Measurements from ENCODE around the gene TTC12. TPM values are rescaled to one million over a fixed set of nuclear protein-coding genes. Genes with fewer than 3 reads are reported as not detected.
"Not testable (repeated sequence)": the region's sequence is repeated elsewhere in the genome, so short reads cannot be mapped to it uniquely, and the experiment has no call there.

Gene TTC12
- total RNA-seq, 1 donor from 2014 or later, result 6.4 TPM

DNA sequence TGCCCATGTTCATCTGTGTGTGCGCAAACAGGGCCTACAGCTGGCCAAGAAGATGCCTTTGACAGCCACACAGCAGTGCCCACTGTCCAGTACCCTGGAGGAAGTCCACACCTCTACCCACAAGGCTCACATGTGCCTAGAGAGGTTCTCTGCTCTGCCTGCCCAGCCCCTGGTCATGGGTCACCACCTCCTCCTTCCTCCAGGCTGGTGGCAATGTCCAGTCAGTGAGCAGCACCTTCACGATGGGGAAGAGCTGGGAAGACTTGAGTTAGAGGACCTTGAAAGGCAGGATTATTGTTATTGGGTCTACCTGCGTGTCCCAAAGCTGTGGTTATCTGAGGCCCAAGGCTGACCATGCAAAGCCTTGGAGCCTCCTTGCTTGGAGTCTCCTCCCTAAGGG lies 28.4 kb upstream of the TTC12 start:
- no peak for DNase-seq (ENCODE audit: extremely low read depth, low read depth, low spot score)

DNA sequence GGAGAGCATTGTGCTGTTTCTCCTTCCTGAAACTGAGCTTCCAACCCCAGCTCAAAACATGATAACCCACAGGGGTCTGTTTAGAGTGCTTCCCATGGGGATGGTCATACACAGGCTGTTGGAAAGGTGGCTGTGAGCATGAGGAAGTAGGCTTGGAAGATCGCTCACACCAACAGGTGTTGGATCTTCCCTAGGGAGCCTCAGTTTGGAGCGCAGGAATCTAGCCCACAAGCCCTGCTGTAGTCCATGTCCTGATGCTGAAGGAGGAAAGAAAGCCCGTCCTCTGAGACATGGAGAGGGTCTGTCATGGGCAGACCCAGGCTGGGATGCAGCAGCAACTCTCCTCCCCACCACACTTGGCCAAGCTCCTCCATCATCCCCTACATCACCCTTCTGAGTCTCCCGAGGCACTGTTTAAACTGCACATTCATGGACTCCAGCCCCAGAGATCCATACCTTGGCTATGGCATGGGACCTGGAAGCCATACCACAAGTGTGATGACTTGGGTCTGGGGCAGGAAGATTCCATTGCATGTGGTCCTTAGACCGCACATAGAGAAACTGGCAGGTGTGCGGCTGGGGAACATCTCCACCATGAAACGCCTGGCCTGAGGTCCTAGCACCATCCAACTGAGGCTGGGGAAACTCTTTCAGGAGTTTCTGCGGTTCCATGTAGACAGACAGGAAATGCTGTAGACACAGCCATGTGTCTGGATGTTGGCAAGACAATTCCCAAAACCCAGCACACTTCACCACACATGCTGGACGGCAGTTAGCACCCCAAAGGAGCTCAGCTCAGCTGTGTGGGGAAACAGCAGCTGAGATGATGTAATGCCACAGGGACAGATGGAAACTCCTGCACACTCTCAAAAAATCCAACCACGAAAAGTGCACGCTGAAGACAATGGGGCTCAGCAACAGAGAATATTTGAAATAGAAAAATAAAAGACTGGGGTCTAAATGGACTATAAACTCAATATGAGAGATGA lies 27.6 kb upstream of the TTC12 start:
- DNase-seq (ENCODE audit: extremely low read depth, low read depth, low spot score), result no peak

DNA sequence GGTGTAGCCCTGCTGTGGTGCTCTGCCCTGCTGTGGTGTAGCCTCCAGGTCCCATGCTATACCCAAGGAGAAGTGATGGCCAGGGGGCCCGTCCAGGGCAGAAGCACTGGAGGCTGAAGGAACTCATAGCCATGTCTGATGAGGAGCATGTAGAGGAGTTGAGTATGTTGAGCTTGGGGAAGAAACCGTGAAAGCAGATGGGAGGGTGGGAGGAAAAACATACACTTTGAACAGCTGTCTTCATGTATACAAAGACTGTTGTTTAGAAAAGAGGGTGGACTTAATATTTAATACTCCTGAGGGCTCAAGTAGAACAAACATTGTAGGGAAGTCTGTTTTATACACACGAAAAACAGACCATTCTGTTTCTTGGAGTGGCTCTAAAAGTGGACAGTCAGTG lies 26.6 kb upstream of the TTC12 start:
- no peak for DNase-seq (ENCODE audit: extremely low read depth, low read depth, low spot score)

DNA sequence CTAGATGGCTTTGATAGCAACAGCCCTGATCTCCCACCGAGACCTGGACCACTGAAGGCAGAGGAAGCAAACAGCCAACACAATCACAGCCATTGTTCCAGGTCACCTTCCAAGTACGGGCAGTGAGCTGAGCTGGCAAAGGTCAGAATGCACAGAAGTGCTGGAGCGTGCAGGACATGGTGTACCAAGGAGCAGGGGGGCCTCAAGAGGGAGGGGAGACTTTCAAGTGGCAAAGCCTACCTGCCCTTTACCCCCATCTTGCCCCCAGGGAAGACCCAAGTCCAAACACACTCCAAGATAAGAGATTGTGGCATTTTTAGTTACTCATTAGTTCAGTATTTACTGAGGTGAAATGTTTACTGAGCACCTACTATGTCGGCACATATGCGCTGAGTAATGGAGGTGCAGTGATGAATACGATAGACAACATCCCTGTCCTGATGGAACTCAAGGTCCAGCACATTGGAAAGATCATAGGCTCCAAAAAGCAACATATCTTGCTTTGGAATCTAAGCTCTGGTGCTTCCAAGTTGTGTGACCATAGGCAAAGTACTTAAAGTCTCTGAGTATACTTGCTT lies 26.0 kb upstream of the TTC12 start:
- no peak for DNase-seq (ENCODE audit: extremely low read depth, low read depth, low spot score)

DNA sequence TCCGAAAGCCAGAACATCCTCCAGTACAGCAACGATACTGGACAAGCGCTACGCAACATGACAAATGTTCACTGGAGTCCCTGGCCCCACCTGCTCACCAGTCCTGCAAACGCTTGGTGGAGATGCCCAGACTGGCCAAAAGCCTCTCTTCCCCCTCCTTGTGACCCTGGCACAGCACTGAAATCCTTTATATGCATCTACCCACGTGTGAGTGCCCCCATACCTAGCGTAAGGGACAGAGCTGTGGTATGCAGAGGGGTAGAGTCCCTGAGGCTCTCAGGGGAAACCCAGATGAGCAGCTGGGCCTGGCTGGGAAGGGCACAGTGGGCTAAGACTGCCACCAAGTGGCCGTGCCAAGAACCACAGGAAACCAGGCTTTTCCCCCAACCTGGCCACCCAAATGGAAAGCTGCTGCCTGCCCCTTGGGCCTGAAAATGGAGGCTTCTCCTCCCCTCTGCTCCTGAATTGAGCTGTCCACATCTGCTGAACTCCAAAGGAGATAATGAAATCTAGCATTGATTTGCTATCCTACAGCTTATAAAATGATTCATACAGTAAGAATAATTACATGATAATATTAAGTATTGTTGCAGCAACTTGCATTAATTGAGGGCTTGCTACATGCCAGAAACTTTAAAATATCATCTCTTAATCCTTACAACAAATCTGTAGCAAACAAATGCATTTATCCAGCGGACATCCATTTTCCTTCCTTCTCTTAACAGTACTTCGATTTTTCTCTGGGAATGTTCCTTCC lies 24.8 kb upstream of the TTC12 start:
- DNase-seq (ENCODE audit: extremely low read depth, low read depth, low spot score), result no peak

DNA sequence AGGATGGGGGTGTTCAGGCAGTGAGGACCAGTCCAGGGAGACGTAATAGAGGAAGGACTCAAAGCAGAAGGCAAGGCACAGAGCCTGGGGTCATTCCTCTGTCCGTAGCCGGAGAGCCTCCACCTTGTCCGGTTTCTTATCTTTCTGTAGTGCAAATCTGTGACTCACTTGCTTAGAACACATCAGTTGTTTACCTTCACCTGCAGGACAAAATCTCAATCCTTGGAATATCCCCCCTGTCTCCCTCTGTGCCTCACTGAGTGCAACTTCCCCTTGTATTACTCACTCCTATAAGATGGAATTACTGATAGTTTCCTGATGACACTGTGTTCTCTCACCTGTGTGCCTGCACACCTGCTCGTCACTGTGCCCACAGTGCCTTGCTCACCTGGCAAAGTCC lies 20.4 kb upstream of the TTC12 start:
- DNase-seq (ENCODE audit: extremely low read depth, low read depth, low spot score), result no peak

DNA sequence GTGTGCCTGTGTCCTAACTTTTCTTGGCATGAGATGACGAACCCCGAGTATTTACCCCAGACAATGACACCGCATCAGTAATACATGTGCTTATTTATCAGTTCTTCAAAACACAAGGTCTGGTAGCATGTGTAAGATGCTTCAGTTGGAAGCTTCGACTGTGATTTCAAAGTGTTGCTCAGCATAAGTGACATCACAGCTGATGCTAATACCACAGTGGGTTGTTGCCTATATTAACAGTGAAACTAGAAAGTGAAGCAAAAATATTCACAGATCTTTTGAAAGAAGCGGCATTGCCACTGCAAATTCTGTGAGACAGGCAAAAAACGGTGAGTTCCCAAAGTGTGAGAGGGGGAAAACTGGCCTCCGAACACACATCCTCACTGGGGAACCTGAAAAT lies 18.4 kb upstream of the TTC12 start:
- no peak for DNase-seq (ENCODE audit: extremely low read depth, low read depth, low spot score)

DNA sequence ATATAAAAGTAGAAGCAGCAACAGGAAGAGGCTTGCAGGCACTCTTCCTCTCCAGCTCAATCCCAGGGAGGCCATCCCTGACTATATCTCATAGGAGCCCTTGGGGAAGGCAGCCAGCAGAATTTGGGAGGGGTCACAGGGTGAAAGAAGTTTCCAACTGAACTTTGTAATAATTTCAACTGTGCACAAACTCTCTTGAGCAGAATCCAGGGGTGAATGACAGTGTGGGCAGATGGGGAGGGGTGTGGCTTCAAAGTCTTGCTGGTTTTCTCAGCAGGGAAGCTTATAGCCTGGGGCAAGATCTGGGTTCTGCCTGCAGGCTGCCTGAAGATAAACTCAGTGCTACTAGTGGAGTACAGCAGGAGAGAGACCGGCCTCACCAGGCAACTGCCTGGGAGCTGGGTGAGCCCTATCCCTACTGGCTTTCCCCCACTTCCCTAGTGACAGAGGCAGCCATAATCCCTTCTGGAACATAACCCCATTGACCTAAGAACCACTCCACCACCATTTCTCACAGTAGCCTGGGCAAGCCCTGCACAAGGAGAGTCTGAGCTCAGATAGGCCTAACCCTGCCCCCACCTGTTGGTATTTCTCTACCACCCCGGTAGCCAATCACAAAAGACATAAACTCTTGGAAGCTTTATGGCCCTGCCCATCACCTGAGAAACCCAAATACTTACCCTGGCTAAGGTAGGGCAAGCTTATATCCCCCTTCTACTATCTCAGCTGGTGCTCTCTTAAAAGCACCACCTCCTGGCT lies 17.8 kb upstream of the TTC12 start:
- no peak for DNase-seq (ENCODE audit: extremely low read depth, low read depth, low spot score)

DNA sequence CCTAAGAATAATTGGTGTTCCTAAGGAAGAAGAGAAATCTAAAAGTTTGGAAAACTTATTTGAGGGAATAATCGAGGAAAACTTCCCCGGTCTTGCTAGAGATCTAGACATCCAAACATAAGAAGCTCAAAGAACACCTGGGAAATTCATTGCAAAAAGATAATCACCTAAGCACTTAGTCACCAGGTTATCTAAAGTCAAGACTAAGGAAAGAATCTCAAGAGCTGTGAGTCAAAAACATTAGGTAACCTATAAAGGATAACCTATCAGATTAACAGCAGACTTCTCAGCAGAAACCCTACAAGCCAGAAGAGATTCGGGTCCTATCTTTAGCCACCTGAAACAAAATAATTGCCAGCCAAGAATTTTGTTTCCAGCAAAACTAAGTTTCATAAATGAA lies 15.9 kb upstream of the TTC12 start:
- DNase-seq (ENCODE audit: extremely low read depth, low read depth, low spot score), result not testable (repeated sequence)

DNA sequence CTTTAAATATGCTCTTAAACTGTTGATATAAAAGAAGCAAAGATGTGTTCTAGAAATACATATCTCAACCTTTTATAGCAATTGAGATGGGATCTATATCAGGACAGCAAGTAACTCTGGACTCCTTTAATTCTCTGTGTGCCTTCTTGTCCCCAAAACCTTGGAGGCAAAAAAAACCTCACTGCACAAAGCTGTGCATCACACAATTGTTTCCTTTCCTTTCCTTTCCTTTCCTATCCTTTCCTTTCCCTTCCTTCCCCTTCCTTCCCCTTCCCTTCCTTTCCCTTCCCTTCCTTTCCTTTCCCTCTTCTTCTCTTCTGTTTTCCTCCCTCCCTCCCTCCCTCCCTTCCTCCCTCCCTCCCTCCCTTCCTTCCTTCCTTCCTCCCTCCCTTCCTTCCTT lies 9.5 kb upstream of the TTC12 start:
- no peak for DNase-seq (ENCODE audit: extremely low read depth, low read depth, low spot score)

DNA sequence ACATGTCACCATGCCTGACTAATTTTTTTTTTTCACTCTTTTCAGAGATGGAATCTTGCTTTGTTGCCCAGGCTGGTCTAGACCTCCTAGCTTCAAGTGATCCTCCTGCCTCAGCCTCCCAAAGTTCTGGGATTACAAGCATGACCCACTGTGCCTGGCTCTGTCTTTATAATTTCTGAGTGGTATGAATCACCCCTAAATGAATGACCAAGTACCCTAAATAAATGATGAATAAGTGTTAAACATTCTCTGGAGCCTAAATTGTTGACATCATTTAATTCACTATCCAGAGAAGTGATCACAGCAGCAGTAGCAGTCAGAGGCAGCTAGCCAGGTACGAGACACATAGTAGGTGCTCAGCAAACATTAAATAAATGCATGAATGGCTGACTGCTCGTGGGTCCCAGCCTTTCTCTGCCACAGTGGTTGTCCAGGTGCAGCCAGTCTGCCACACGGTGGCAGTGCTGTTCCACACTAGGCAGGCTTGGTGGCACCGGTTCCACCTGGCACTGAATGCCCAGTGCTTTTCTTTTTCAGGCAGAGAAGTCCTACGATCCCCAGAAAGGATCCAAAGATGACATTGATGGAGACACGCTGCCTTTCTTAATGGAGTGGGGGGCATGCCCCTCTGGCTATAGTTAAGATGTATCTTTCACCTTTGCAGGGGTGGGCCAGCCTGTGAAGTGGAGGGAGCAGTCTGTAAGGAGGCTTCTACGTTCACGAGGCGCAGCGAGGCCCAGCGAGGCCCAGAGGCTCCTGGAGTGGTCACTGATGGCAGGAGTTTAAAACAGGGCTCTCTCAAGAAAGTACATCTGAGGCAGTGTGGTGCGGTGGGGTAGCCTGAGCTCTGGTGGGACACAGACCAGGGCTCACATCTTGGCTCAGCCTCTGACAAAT lies 8.7 kb upstream of the TTC12 start:
- DNase-seq (ENCODE audit: extremely low read depth, low read depth, low spot score), result no peak

DNA sequence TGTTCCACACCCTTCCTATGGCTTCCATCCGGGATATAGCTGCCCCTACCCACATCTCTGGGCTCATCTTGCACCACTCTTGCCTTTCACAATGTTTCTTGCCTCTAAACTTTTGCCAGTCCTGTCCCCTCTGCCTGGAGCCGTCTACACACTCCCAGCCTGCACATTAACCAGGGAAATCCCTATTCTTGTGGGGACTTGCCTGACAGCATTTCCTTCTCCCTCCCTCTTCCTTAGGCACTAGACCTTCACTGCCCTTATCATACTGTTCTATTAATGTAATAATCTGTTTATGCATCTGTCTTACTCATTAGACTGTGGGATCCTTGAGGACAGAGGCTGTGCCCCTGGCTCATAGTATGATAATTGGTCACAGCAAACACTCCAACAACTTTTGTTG lies 5.8 kb upstream of the TTC12 start:
- DNase-seq (ENCODE audit: extremely low read depth, low read depth, low spot score), result no peak

DNA sequence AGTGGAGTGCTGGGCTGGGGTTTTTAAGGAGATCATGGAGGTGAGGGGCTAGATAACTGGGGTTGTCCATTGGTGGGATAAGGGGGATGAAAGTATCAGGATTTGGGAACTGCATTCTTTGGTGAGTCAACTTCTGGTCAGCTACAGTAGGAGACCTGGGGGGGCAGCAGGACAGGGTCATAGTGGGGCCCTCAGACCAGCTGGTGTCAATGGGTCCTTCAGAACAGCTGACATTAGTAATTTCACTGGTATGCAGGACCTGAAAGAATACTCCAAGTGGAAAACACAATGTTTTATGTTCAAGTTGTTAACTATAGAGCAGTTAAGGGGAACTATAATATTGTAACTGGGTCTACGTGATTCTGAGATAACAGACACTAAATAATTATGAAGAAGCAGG lies 2.8 kb upstream of the TTC12 start:
- no peak for DNase-seq (ENCODE audit: extremely low read depth, low read depth, low spot score)

DNA sequence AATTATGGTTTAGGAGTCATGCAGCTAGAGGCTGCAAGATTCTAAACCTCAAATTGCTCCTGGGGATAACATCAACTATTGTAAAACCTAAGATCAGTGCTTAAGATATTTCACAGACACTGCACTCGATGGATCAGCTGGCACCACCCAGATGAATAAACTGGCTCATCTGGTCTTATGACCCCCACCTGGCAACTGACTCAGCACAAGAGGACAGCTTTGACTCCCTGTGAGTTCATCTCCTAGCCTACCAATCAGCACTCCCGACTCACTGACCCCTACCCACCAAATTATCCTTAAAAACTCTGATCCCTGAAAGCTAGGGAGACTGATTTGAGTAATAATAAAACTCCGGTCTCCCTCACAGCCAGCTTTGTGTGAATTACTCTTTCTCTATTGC lies 782 bp upstream of the TTC12 start:
- DNase-seq (ENCODE audit: extremely low read depth, low read depth, low spot score), result no peak

DNA sequence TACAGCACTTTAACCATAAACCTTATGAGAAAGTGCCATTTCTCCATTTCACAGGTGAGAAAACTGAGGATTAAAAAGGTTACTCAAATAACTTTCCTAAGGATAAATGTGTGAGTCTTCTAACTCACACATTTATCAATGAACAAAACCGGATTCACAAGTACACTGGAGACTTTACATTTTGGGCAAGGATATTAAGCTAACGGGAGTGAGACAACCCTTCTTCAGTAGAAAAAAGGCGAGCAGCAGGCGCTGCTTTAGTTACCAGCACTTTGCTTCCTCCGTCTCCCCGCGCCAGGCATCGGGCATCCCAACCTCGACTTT lies 356 bp upstream of the TTC12 start:
- no peak for DNase-seq (ENCODE audit: extremely low read depth, low read depth, low spot score)

DNA sequence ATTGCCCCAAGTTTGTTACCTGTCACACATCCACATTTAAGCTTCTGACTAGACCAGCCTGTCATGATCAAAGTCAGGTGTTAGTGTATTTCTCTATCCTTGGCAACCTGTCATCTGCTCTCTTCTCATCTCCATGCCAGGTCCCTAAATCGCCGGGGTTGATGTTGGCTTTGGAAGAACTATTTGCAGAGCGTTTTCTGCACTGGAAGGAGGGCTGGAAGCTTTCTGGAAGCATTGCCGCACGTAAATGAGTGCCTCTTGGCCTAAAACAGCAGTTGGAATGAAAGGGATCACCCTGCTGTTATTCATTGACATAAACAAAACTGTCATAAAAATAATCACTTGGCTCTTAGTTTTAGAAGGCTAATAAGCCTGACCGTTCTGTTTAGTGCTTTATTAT lies 1.4 kb downstream of the TTC12 start:
- DNase-seq (ENCODE audit: extremely low read depth, low read depth, low spot score), result no peak

DNA sequence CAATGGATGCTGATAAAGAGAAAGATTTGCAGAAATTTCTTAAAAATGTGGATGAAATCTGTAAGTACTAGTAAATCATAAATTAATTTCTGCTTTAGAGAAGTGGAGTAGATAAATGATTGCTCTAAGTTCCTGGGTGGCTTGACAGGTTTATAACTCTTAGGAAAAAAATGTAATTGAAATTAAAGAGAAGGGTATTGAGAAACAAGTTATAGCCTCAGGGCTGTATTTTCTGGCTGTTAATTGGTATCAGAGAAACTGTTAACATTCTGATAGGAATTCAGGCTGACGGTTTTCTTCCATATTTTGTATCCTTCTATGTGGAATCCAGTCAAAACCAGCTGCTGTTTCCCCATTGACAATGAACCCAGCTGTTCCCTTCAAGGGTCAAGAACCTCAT lies 1.9 kb downstream of the TTC12 start:
- DNase-seq (ENCODE audit: extremely low read depth, low read depth, low spot score), result no peak

DNA sequence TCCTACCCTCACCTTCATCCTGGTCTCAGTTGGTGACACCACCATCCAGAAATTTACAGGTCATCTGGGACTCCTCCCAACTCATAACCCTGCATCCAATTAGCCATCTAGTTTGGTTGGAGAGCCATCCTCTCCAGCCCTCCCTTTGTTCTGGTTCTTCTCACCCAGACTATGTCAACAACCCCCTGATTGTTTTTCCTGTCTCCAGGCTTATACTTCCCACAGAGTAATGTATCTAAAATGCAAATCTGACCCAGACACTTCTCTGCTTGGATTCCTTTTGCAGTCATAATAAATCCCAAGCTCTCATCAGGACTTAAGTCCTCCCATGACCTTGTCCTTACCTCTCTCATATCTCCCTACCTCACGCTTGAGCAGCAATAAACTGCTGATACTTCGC lies 3.0 kb downstream of the TTC12 start:
- DNase-seq (ENCODE audit: extremely low read depth, low read depth, low spot score), result no peak

DNA sequence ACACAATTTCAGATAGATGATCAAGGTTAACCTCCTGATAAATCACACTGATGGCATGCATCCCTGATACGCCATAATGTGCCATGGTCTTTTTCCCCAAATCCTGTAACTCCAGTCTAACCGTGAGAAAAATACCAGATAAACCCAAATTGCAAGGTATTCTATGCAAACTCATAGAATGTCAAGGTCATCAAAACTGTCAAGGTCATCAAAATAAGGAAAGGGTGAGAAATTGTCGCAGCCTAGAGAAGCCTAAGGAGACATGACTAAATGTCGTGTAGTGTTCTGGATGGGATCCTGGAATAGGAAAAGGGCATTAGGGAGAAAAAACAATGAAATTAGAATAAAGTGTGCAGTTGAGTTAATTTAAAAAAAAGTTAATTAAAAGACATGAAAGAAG lies 4.7 kb downstream of the TTC12 start:
- DNase-seq (ENCODE audit: extremely low read depth, low read depth, low spot score), result no peak

DNA sequence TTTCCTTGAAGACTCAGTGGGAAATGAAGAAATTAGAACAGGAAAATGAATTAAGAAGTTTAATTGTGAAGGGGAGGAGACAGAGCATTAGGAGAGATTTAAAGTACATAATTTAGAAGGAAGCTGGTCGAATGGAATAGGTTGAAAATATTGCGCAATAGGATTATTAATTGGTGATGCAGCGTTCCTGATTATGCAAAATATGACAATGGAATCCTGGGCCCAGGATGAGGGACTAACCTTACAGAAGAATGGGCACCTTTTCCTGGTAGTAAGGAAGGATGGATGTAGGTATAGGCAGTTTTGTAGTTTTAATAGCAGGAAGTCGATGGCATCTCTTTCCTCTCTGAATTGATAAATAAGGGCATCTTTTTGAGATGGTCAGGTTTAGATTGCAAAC lies 7.8 kb downstream of the TTC12 start:
- DNase-seq (ENCODE audit: extremely low read depth, low read depth, low spot score), result no peak
